GM18861 (cell line): Measurements from ENCODE around the gene RASGEF1C.
"Not testable (repeated sequence)": the region's sequence is repeated elsewhere in the genome, so short reads cannot be mapped to it uniquely, and the experiment has no call there.

Source experiments
- ATAC-seq: cut with Tn5 transposase; IDR thresholded peaks from one replicate; pipeline ENCODE4 v1.9.1; 2021; ENCODE audit not compliant: unreplicated experiment

Gene RASGEF1C

DNA sequence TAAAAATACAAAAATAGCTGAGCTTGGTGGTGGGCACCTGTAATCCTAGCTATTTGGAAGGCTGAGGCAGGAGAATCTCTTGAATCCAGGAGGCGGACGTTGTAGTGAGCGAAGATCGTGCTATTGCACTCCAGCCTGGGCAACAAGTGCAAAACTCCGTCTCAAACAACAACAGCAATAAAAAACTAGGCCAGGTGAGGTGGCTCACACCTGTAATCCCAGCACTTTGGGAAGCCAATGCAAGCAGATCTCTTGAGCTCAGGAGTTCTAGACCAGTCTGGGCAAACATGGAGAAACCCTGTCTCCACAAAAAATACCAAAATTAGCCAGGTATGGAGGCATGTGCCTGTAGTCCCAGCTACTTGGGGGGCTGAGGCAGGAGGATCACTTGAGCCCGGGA lies 84.3 kb downstream of the RASGEF1C start:
- not testable (repeated sequence) for ATAC-seq

DNA sequence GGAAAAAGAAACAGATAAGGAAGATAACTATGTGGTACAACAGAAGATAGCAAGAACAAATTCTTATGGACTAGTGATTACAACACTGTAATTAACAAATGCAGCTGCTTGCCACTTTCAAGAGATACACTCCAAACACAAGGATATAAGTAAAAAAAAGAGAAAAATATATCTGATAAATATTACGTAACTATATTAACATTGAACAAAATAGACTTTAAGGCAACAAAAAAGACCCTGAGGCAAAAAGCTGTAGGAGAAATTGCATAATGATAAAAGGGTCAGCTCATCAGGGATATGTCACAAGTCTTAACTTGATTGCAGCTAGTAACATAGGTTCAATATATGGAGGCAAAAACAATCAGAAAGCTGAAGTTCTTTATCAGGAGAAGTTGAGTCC lies 86.1 kb downstream of the RASGEF1C start:
- ATAC-seq, result no peak

GRCh38 chr5:180121826-180122413 lies 87.1 kb downstream of the RASGEF1C start:
- ATAC-seq, result no peak

GRCh38 chr5:180120237-180121101 lies 88.5 kb downstream of the RASGEF1C start:
- ATAC-seq, result no peak

GRCh38 chr5:180119903-180120236 lies 89.1 kb downstream of the RASGEF1C start:
- no peak for ATAC-seq

DNA sequence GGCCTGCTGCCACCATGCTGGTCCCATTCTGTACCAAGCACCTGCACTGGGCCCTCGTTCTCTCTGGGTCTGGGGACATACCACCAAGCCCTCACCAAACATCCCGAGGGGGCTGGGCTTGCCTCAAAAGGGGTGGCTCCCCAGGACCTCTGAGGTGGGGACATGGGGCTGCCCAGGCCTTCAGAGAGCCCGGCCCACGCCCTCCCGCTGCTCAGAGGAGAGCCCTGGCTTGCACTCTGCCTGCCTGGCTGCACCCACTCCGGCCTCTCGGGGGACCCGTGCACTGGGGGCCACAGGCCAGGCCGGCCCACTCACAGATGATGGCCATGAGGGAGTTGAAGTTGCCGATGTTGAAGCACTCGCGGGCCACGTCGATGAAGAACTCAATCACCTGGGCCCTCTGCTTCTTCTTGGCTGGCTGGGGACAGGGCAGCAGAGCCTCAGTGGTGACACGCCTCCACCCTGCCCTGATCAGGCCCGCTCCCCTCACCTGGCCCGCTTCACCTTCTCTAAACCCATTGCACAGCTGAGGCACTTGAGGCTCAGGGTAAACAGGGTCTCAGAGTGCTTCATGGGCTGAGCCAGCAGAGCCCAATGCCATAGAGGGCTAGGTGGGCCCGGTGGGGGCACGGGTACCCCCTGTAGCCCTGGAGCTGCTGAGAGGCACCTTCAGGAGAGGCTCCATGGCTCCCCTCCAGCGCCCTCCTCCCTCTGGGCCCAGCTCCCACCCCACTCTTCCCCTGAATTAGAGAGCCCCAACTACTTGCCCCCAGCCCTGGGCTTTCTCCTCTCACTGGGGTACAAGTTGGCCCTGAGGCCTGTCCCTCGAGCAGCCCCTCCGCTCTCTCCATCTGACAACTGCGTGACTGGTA lies 89.7 kb downstream of the RASGEF1C start:
- no peak for ATAC-seq

DNA sequence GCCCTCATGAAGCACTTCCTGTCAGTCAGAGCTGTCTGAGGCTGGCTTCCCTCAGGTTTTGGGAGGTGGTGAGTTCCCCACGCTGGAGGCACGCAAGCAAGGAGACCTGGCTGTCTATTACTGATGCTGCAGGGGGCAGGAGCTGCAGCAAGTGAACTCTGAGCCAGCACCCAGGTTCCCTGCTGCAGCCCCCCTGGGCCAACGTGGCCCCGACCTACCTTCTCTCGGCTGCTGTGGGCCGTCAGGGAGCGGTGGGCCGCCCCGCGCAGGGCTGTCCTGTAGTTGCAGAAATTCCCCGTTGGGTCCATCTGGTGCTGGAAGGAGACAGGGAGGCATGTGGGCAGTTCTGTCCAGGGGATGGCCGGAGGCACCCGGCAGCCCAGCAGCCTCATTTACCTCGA lies 90.6 kb downstream of the RASGEF1C start:
- no peak for ATAC-seq

GRCh38 chr5:180117000-180117725 lies 91.8 kb downstream of the RASGEF1C start:
- no peak for ATAC-seq

- ATAC-seq, result no peak
These were observed 92.7 kb downstream of the RASGEF1C start for GRCh38 chr5:180116077-180116999.

GRCh38 chr5:180115326-180116076 lies 93.5 kb downstream of the RASGEF1C start:
- no peak for ATAC-seq

DNA sequence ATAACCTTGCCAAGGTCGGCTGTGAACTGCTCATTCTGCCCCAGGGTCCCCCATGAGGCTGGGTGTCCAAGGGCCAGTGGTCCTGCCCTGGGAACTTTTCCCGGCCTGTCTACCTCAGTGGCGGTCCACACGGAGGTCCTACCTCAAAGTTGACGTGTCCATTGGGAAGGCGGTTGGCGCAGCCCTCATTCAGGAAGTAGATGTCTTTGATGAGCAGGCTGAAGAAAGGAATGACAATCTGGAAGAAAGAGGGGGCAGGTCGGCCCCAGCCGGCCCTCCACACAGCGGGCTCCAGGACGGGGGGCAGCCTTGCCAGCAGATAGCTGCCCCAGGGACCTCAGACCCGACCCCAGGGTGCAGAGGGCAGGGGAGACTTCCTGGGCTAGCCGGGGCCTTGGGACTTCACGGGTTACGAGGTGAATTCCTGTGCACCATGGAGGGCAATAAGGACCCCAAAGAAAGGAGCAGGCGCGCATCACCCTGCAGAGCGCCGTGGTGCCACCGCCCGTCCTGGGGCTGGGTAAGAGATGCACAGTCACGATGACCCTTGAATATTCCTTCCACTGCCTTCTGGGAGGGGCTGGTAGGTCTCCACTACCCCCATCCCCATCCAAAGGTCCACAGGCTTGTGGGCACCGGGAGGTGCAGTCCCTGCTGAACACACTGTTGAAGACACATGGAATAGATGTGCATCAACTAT lies 94.6 kb downstream of the RASGEF1C start:
- ATAC-seq, result no peak

DNA sequence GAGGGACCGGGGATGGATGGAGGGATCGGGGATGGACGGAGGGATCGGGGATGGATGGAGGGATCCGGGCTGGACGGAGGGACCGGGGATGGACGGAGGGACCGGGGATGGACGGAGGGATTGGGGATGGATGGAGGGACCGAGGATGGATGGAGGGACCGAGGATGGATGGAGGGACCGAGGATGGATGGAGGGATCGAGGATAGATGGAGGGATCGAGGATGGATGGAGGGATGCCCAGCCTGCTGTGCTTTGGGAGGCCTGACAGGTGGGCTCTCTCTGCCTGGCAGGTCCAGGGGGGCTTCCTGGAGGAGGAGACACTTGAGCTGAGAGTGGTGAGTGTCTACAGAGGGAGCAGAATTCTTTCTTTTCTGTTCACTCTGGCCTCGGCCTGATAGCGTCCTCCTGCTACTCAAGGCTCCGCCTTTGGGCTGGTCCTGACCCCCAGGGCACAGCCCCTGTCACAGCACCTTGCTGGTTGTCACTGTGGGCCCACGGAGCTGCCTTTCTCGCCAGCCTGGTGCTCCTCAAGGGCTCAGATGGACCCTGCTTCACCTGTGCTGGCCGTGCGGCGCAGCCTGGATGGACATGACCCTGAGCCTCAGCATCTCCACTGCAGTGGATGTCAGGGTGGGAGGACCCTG lies 95.2 kb downstream of the RASGEF1C start:
- no peak for ATAC-seq

GRCh38 chr5:180112181-180112861 lies 96.7 kb downstream of the RASGEF1C start:
- ATAC-seq, result no peak

DNA sequence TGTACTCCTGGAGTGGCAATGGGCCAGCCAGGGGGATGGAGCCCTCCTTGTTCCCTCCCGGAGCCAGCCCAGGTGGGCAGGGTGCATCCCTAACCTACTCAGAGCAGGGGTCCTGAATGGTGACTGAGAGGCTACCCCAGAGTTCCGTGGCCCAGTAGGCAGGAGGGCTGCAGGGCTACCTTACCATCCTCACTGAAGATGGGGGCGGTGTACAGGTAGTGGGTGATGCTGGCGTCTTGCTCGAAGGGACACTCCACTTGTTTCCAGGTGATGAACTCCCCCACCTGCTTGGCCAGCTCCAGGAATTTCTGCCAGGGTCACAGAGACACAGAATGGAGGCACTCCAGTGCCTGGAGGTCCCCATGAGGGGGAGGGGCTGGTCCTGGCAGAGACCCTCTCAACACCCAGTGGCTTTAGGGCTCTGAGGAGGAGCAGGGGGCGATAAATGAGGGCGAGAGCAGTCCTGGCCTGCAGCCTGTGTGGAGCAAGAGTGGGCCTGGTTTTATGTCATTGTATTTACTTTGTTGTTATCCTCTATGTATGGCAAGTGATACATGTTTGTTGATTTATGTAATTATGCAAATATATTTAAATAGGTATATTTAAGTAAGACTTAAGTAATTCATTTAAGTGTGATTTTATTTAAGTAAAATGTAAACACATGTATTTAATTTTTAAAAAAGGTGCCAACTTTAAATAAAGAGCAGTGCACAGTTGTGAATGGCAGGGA lies 97.6 kb downstream of the RASGEF1C start:
- ATAC-seq, result no peak

DNA sequence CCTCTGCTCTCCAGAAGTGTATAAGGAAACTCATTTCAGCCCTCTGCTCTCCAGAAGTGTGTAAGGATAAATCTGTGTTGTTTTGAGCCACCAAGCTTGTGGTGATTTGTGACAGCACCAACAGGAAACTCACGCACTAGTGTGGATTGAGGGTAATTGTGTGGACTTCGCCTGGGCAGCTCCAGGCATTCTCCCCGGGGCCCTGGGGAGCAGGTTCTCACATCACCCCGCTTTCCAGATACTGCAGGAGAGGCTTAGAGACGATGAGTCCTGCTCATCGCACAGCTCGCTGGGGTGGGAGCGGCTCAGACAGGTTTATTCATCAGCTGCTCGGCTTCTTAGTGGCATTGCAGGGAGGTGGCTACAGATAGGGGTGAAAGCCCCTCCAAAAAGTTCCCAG lies 99.1 kb downstream of the RASGEF1C start:
- no peak for ATAC-seq

- no peak for ATAC-seq
These were observed 102.0 kb downstream of the RASGEF1C start for GRCh38 chr5:180107005-180107404.

DNA sequence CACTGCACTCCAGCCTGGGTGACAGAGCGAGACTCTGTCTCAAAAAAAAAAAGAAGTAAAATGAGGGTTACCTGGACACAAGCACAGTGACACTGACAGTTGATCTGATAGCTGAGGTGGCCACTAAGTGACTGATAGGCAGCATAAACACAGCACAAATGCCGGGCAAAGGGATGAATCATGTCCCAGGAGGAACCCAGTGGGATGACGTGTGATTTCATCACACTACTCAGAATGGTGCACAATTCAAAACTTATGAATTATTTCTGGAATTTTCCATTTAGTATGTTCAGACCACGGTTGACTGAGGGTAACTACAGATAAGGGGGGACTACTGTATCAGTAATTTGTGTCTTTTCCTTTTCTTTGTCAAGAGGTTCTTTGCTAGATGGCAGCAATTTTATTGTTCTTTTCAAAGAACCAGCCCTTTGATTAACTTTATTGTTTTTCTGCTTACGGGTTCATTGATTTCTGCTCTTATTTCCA lies 103.1 kb downstream of the RASGEF1C start:
- ATAC-seq, result no peak
